Activated naive CD8-positive, alpha-beta T cell treated with anti-CD3 and anti-CD28 coated beads for 36 hours (primary cell): ENCODE results near the gene LST1. TPM values are rescaled to one million over a fixed set of nuclear protein-coding genes. Genes with fewer than 3 reads are reported as not detected.
"Not testable (repeated sequence)": the region's sequence is repeated elsewhere in the genome, so short reads cannot be mapped to it uniquely, and the experiment has no call there.

Experiments used
- DNase-seq: peaks from one replicate; pipeline ENCODE4 v3.0.0; 2021
- H3K27ac Mint-ChIP-seq: one replicate; pipeline ENCODE4 v1.8.0; 2022; ENCODE audit warnings: mild to moderate bottlenecking, moderate library complexity, mixed read lengths
- H3K27me3 Mint-ChIP-seq: one replicate; pipeline ENCODE4 v1.8.0; 2022; ENCODE audit warnings: mild to moderate bottlenecking, mixed read lengths
- H3K36me3 Mint-ChIP-seq: one replicate; pipeline ENCODE4 v1.8.0; 2021; ENCODE audit warnings: mild to moderate bottlenecking, mixed read lengths
- H3K4me1 Mint-ChIP-seq: one replicate; pipeline ENCODE4 v1.8.0; 2021; ENCODE audit warnings: mixed read lengths
- H3K4me3 Mint-ChIP-seq: one replicate; pipeline ENCODE4 v1.8.0; 2022; ENCODE audit warnings: mild to moderate bottlenecking, moderate library complexity, mixed read lengths
- H3K9me3 Mint-ChIP-seq: one replicate; pipeline ENCODE4 v1.8.0; 2022; ENCODE audit warnings: mixed read lengths
- total RNA-seq, 2 experiments: library from RNA; stranded (reverse); gene quantifications; one replicate each; pipeline ENCODE4 v1.2.3, GENCODE V29; 2021

LST1 gene
- 10 to 100 TPM; 29.1 TPM for total RNA-seq

GRCh38 chr6:31586008-31586407, at the start of gene LST1:
Gene LST1 (plus strand): TSS chr6:31586277. CDS start chr6:31587300, 1,023 bp downstream.
- H3K36me3 Mint-ChIP-seq = peaks cover 29% of the 10 kb centered on the region
- peak within 1 kb of the TSS; percentile 78 for H3K4me3 Mint-ChIP-seq

GRCh38 chr6:31538805-31539400, 47.2 kb upstream of the LST1 start:
- H3K27ac Mint-ChIP-seq = peak overlapping the region; percentile 68
- H3K4me3 Mint-ChIP-seq = peak overlapping the region; percentile 81
- no peaks in the 10 kb centered on the region for H3K27me3 Mint-ChIP-seq
- peaks cover 64% of the 10 kb centered on the region for H3K36me3 Mint-ChIP-seq
- H3K4me1 Mint-ChIP-seq = peaks cover 57% of the 10 kb centered on the region
- no peak for DNase-seq
- H3K9me3 Mint-ChIP-seq = no peaks in the 10 kb centered on the region

More at GRCh38 chr6:31586008-31586407, at the start of gene LST1:
- Mint-ChIP-seq H3K27me3 (no peaks in the 10 kb centered on the region), H3K27ac (peak within 1 kb of the TSS; percentile 96), H3K9me3 (no peaks in the 10 kb centered on the region), H3K4me1 (peaks cover 53% of the 10 kb centered on the region)
- DNase-seq = no peak

GRCh38 chr6:31540640-31541039, 45.4 kb upstream of the LST1 start:
- DNase-seq = no peak
- no peaks in the 10 kb centered on the region for H3K9me3 Mint-ChIP-seq
- peak overlapping the region; percentile 81 for H3K4me3 Mint-ChIP-seq
- peaks cover 46% of the 10 kb centered on the region for H3K4me1 Mint-ChIP-seq
- H3K27me3 Mint-ChIP-seq = no peaks in the 10 kb centered on the region
- peaks cover 51% of the 10 kb centered on the region for H3K36me3 Mint-ChIP-seq
- peak overlapping the region; percentile 95 for H3K27ac Mint-ChIP-seq

- H3K36me3 Mint-ChIP-seq = peaks cover 46% of the 10 kb centered on the region
- peak overlapping the region; percentile 95 for H3K27ac Mint-ChIP-seq
- DNase-seq = peak; percentile 61
- no peaks in the 10 kb centered on the region for H3K9me3 Mint-ChIP-seq
- H3K27me3 Mint-ChIP-seq = no peaks in the 10 kb centered on the region
- peak overlapping the region; percentile 81 for H3K4me3 Mint-ChIP-seq
- H3K4me1 Mint-ChIP-seq = peaks cover 45% of the 10 kb centered on the region
Observed at GRCh38 chr6:31541059-31541657, 44.9 kb upstream of the LST1 start.

- H3K27ac Mint-ChIP-seq = peak within 1 kb of the TSS; percentile 95
- peak; percentile 93 for DNase-seq
- H3K4me3 Mint-ChIP-seq = peak within 1 kb of the TSS; percentile 81
- peaks cover 39% of the 10 kb centered on the region for H3K36me3 Mint-ChIP-seq
- no peaks in the 10 kb centered on the region for H3K9me3 Mint-ChIP-seq
- peaks cover 41% of the 10 kb centered on the region for H3K4me1 Mint-ChIP-seq
- H3K27me3 Mint-ChIP-seq = no peaks in the 10 kb centered on the region
Observed at GRCh38 chr6:31541658-31542521, 44.2 kb upstream of the LST1 start, which contains the start of gene DDX39B. Gene DDX39B (minus strand): TSS chr6:31542003. CDS start chr6:31540532, 1,471 bp downstream.

- Mint-ChIP-seq H3K9me3 (no peaks in the 10 kb centered on the region), H3K4me1 (peaks cover 37% of the 10 kb centered on the region), H3K36me3 (peaks cover 30% of the 10 kb centered on the region), H3K27ac (no peak overlapping the region), H3K27me3 (no peaks in the 10 kb centered on the region), H3K4me3 (peak overlapping the region; percentile 81)
- DNase-seq = no peak
Observed at GRCh38 chr6:31543639-31544038, 42.4 kb upstream of the LST1 start.

- DNase-seq = no peak
- Mint-ChIP-seq H3K27ac (no peak overlapping the region), H3K9me3 (no peaks in the 10 kb centered on the region), H3K27me3 (no peaks in the 10 kb centered on the region), H3K4me3 (no peak overlapping the region), H3K36me3 (peaks cover 21% of the 10 kb centered on the region), H3K4me1 (peaks cover 33% of the 10 kb centered on the region)
Observed at GRCh38 chr6:31544676-31545075, 41.4 kb upstream of the LST1 start.

GRCh38 chr6:31545291-31545690, 40.8 kb upstream of the LST1 start:
- Mint-ChIP-seq H3K4me1 (peaks cover 27% of the 10 kb centered on the region), H3K9me3 (no peaks in the 10 kb centered on the region), H3K36me3 (peaks cover 15% of the 10 kb centered on the region), H3K27me3 (no peaks in the 10 kb centered on the region), H3K4me3 (no peak overlapping the region), H3K27ac (no peak overlapping the region)
- no peak for DNase-seq

GRCh38 chr6:31546339-31546957, 39.6 kb upstream of the LST1 start, which contains the start of gene ATP6V1G2:
Gene ATP6V1G2 (minus strand): TSS chr6:31546608. CDS start chr6:31546559, 49 bp downstream.
- no peaks in the 10 kb centered on the region for H3K9me3 Mint-ChIP-seq
- H3K27me3 Mint-ChIP-seq = no peaks in the 10 kb centered on the region
- H3K27ac Mint-ChIP-seq = peak within 1 kb of the TSS; percentile 86
- peaks cover 8% of the 10 kb centered on the region for H3K36me3 Mint-ChIP-seq
- peaks cover 29% of the 10 kb centered on the region for H3K4me1 Mint-ChIP-seq
- DNase-seq = peak; percentile 90
- H3K4me3 Mint-ChIP-seq = peak within 1 kb of the TSS; percentile 84

GRCh38 chr6:31546958-31547726, 38.9 kb upstream of the LST1 start, which contains the start of gene NFKBIL1:
Gene NFKBIL1 (plus strand): TSS chr6:31547608. CDS start chr6:31547695, 87 bp downstream.
- H3K27me3 Mint-ChIP-seq = no peaks in the 10 kb centered on the region
- peaks cover 7% of the 10 kb centered on the region for H3K36me3 Mint-ChIP-seq
- peaks cover 30% of the 10 kb centered on the region for H3K4me1 Mint-ChIP-seq
- H3K27ac Mint-ChIP-seq = peak within 1 kb of the TSS; percentile 86
- peak; percentile 93 for DNase-seq
- H3K9me3 Mint-ChIP-seq = no peaks in the 10 kb centered on the region
- peak within 1 kb of the TSS; percentile 84 for H3K4me3 Mint-ChIP-seq

- H3K4me1 Mint-ChIP-seq = peaks cover 30% of the 10 kb centered on the region
- no peaks in the 10 kb centered on the region for H3K27me3 Mint-ChIP-seq
- no peak for DNase-seq
- H3K36me3 Mint-ChIP-seq = peaks cover 8% of the 10 kb centered on the region
- no peaks in the 10 kb centered on the region for H3K9me3 Mint-ChIP-seq
- peak overlapping the region; percentile 86 for H3K27ac Mint-ChIP-seq
- H3K4me3 Mint-ChIP-seq = peak overlapping the region; percentile 84
Observed at GRCh38 chr6:31547727-31548543, 38.1 kb upstream of the LST1 start.

- Mint-ChIP-seq H3K4me1 (peaks cover 25% of the 10 kb centered on the region), H3K27me3 (no peaks in the 10 kb centered on the region)
Observed at GRCh38 chr6:31548544-31548873, 37.6 kb upstream of the LST1 start.

GRCh38 chr6:31551371-31551770, 34.7 kb upstream of the LST1 start:
- not testable (repeated sequence) for H3K27me3 Mint-ChIP-seq, H3K27ac Mint-ChIP-seq, H3K9me3 Mint-ChIP-seq
- DNase-seq = peak; percentile 47
- Mint-ChIP-seq H3K4me3 (peak overlapping the region; percentile 57), H3K36me3 (peaks cover 11% of the 10 kb centered on the region), H3K4me1 (peaks cover 37% of the 10 kb centered on the region)

More at GRCh38 chr6:31548544-31548873, 37.6 kb upstream of the LST1 start:
- Mint-ChIP-seq H3K9me3 (no peaks in the 10 kb centered on the region), H3K27ac (no peak overlapping the region), H3K4me3 (peak overlapping the region; percentile 84), H3K36me3 (peaks cover 5% of the 10 kb centered on the region)
- DNase-seq = no peak
